AG08395 (cell line): ENCODE results near the gene KCNK5.
A peak's percentile ranks its signal among the peaks of the same experiment; 100 is the strongest.

Experiments used
- DNase-seq: peaks from one replicate; pipeline ENCODE4 v3.0.0; 2012; ENCODE audit warnings: mixed read lengths, low spot score

Gene KCNK5

GRCh38 chr6:39228992-39229767, at the start of gene KCNK5:
TSS of gene KCNK5 (minus strand) at chr6:39229475. CDS start at chr6:39229111, 364 bp downstream.
- DNase-seq: peak; percentile 55

GRCh38 chr6:39276379-39276995, 47.2 kb upstream of the KCNK5 start:
- DNase-seq: no peak

DNA sequence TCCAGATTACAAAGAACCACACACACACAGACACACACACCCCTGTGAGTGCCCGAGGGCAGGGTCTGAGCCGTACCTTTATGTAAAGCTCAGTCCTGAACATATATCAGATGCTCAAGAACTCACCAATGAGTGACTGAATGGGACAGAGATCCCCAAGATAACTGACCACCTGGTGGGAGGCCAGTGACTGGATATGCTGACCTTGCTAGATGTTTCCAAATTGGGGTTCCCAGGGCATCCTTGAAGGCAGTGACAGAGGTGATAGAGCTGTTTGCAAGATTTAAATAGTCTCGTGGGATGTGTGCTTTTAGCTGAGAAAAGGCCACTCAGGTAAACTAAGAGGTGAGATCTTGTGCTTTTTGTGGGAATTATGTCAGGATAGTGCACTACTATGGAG, 45.6 kb upstream of the KCNK5 start:
- DNase-seq: no peak

DNA sequence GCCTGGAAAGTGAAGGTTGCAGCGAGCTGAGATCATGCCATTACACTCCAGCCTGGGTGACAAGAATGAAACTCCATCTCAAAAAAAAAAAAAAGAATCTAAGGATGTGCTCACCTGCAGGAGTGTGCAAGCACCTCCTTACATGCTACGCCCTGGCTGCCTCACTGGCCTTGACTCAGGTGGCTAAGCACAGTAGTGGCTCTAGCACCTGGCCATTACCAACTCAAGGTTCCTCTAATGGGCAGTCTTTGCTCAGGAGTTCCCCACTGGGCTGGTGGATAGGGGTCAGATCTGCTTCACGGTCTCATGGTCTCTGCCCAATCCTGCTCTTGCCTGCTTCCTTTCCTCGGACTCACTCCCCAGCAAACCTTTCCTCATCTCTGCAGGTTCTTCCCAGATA, 45.2 kb upstream of the KCNK5 start:
- DNase-seq: no peak

GRCh38 chr6:39273406-39273821, 44.1 kb upstream of the KCNK5 start:
- DNase-seq: no peak

- no peak for DNase-seq
These were observed 40.7 kb upstream of the KCNK5 start for GRCh38 chr6:39269961-39270360.

- no peak for DNase-seq
These were observed 39.4 kb upstream of the KCNK5 start for GRCh38 chr6:39268721-39269120.

DNA sequence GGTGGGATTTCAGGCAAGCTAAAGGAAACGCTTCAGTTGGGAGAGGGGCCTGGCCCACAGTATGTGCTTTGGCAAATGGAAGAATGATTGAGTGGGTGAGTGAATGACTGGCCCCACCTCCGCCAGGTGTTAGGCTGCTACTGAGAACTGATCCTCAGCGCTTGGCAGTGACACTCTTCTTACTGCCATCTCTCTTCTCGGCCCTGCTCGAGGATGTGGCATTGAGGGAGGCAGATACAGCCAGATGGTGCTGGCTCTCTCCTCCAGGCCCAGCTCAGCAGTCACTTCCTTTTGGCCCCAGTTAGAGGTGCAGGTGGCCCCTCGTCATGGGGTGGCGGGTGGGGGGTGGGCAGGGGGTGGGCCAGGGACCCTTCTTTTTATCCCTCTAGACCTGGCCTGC, 38.9 kb upstream of the KCNK5 start:
- no peak for DNase-seq

DNA sequence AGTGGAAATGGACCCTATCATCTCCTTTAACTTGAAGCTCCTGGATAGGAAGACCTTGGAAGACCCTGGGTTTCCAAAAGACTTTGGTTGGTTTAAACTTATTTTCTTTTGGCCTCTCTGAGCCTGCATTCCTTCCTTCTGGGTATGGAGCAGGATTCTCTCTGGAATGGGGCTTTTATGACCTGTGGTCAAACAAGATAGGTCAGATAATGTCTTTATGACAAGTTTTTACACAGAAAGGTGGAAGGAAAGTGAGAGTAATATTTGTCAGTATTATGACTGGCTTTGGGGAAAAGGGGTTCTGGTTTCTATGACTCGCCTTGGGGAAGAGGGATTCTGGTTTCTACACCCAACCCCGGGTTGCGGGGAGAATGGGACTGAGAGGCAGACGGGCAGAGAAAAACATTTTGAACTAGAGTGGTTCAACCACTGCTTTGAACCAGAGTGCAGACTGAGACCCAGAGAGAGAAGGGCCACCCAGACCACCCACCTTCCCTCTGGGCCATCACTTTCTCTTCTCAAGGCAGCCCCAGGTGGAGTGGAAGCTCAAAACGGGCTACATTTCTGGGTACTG, 37.6 kb upstream of the KCNK5 start:
- no peak for DNase-seq

DNA sequence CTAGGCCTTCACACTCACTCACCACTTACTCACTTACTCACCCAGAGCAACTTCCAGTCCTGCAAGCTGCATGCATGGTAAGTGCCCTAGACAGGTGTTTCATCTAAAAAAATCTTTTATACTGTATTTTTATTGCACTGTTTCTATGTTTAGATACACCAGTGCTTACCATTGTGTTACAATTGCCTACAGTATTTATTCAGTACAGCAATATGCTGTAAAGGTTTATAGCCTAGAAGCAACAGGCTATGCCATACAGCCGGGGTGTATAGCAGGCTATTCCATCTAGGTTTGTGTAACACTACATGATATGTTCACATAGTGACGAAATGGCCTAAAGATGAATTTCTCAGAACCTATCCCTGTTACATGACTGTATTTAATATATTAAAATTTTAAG, 37.1 kb upstream of the KCNK5 start:
- no peak for DNase-seq

GRCh38 chr6:39263303-39264037, 34.2 kb upstream of the KCNK5 start:
- DNase-seq: no peak

DNA sequence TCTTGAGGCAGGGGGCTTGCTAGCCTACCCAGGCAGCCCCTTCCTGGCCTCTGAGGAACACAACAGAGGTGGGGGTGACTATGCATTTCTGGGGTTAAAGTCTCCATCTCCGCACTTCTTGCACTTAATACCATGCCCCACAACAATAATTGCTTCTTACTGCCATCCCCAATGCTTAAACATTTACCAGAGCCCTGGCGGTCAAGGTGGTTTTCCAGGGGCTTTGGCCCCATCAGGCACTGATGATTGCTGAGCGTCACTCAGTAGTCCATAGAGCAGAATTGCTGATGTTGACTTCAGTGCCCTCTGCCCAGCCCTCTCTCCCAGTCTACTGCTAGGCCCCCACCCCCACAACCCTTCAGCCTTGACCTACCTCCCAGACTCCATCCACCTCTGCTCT, 32.5 kb upstream of the KCNK5 start:
- no peak for DNase-seq

DNA sequence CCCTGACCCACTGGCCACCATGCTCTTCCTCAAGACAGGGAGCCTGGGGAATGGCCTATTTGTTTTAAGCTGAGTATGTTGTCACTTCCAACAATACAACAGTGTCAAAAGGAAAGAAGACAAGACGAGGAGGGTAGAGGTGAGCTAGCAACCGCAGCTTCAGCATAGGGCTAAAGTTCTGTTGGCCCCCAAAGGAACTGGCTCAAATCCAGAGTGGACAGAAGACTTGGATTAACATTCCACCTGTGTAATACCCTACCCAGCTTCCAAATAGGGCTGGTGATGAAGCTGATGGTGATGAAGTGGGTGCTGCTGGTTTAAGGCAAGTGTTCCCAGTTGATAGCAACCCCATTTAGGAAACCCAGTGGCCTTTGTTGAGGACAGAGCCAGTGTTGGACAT, 31.7 kb upstream of the KCNK5 start:
- no peak for DNase-seq

- no peak for DNase-seq
These were observed 31.2 kb upstream of the KCNK5 start for GRCh38 chr6:39260456-39260855.

DNA sequence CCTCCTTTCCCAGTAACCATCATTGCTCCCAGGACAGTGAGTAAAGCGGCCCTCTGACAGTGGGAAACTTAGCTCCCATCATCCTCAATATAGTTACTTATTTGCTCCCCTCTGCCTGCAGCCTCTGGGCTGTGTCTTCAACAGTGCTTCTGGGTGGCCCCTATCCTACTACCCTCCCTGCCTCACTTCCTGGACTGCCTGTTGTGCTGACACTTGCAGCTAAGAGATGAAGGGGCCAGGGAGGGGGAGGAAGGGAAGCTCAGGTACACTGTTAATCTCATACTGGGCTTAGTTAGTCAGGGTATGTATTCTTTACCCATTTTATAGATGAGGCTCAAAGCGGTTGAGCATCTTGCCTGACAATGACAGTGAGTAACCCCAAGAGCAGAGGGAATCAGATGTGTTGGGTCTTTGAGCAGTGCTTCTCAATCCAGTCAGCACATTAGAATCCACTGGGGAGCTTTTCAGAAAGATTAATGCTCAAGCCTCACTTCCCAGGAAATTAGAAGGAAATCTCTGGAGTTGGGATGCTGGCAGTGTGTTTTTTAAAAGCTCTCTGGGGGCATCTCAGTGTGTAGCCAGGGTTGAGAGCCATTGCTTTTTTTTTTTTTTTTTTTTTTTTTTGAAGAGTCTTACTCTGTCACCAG, 27.1 kb upstream of the KCNK5 start:
- DNase-seq: no peak

DNA sequence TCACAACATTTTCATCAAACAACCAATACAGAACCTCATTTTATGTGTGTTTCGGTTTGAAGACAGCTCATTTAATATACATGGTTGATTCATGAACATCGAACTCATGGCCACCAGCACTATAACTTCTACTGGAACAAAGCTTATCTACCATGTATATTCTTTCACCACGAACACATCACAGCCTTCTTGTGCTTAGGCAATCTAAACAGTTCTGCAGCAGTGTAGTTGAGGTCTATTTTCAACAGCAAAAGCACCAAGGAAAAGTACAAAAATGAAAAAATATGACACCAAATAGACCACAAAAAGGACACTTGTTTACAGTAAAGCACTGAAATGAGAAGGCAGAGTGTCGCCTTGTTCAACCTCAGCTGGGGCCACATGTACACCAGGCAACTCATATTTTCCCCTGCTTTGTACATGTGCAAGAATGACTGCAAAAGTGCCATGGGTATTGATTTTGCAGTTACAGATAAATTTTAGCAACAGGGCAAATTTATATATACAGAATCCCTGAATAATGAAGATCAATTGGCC, 25.8 kb upstream of the KCNK5 start:
- no peak for DNase-seq

DNA sequence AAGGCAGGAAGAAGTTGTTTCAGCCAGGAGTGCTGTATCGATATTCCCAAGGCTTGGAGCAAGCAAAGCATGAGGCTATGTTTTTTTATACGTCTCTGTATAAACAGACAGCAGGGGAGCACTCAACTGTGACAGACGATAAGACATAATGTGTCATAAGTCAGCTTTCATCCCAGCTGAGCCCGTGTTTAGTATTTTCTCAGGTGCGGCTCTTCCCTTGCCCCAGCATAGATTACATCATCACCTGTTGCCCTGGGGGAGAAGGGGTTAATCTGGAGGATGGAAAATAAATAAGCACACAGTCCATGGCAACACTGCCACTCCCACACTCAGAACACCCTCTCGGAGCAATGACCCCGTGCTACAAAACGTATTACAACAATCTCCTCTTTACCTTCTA, 22.1 kb upstream of the KCNK5 start:
- no peak for DNase-seq

DNA sequence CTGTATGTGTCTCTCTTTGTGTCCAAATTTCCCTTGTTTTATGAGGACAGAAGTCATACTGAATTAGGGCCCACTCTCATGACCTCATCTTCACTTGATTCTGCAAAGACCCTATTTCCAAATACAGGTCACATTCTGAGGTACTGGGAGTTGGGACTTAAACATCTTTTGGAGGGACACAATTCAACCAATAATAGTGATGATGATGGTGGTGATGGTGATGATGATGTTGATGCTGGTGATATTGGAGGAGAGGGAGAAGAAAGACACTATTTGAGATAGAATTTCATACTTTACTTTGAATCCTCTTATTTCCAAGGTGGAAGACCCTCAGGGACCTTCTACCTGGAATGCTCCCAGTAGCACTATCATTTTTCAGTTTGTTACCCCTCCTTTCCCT, 21.2 kb upstream of the KCNK5 start:
- no peak for DNase-seq

DNA sequence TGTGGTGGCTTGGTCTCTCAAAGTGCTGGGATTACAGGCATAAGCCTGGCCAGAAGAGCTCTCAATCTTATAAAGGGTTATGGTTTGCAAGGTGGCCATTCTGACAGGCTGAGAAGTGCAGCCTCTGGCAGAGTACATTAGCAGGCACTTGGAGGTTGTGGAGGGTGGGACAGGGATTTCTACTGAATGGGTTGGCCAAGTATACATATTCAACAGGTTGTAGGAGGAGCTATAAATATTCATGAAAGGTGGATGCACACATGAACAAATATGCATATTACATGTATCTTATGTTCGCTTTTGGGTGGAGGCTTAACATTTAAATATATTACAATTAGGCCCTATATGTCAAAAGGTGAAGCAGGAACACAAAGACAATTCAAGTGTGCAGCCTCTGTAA, 20.0 kb upstream of the KCNK5 start:
- no peak for DNase-seq

DNA sequence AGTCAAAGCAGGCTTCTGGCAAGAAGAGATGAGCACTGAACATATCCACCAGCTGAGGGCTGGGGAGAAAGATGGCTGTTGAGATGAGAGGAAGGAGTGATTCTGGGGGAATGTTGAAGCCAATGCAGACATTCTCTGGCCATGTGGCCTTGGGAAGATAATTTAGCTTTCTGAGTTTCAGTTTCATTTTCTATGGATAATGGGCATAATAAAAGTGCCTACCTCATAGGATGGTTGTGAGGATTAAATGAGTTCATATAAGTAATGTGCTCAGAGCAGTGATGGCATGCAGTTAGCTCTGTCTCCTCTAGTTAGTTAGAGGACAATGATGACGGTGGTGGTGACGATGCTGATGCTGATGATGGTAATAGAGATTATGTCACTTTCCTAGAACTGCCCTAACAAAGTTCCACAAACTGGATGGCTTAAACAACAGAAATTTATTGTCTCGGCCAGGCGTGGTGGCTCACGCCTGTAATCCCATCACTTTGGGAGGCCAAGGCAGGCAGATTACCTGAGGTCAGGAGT, 18.5 kb upstream of the KCNK5 start:
- DNase-seq: no peak

DNA sequence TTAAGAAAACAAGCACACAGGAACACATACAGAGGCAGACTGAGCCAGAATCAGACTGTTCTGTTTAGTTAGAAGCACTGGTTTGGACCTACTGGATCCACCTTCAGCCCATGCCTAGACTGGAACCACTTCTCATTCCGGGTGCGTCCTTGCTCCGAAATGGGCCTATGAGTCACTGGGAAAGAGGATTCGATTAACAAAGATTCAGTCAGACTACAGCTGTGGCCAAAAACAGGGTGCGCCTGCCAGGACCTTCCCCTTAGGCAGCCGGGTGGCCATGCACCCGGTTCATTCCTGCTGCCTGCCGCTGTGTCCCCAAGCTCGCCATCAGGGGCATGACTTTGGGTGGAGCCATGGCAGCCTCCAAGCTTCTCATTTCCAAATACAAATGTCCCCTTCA, 14.5 kb upstream of the KCNK5 start:
- no peak for DNase-seq
